WERI-Rb-1 (cell line): ENCODE results near the gene ATP6V0C.
A peak's percentile ranks its signal among the peaks of the same experiment; 100 is the strongest.

Experiments used
- DNase-seq: peaks from one replicate; pipeline ENCODE4 v3.0.0-alpha.2; 2020
- H3K27ac ChIP-seq: fragments of 250-450 bp; sonication (Bioruptor Pico); 2 replicates; pipeline ENCODE4 v1.5.1; 2020; ENCODE audit warnings: mild to moderate bottlenecking, moderate library complexity
- H3K27me3 ChIP-seq: fragments of 250-450 bp; sonication (Bioruptor Pico); 2 replicates; pipeline ENCODE4 v1.5.1; 2021; ENCODE audit warnings: mild to moderate bottlenecking, low read depth, moderate library complexity; ENCODE audit not compliant: insufficient read depth, severe bottlenecking
- H3K36me3 ChIP-seq: fragments of 250-450 bp; sonication (Bioruptor Pico); 2 replicates; pipeline ENCODE4 v1.5.1; 2020; ENCODE audit warnings: mild to moderate bottlenecking, moderate library complexity
- H3K4me3 ChIP-seq: 2 replicates; pipeline ENCODE4 v1.5.1; 2011; ENCODE audit warnings: low read depth, mild to moderate bottlenecking, control low read depth, low read length
- H3K9me3 ChIP-seq: fragments of 250-450 bp; sonication (Bioruptor Pico); 2 replicates; pipeline ENCODE4 v1.5.1; 2021; ENCODE audit warnings: mild to moderate bottlenecking, moderate library complexity; ENCODE audit not compliant: severe bottlenecking
- CTCF ChIP-seq: IDR thresholded peaks from 2 replicates; pipeline ENCODE4 v1.5.1; 2011; ENCODE audit warnings: low read depth, mild to moderate bottlenecking, control low read depth, inconsistent platforms, low read length

The ATP6V0C gene

GRCh38 chr16:2468233-2468724 is 45.5 kb upstream of the ATP6V0C start:
- H3K36me3 ChIP-seq, result peaks cover 25% of the 10 kb centered on the region
- no peaks in the 10 kb centered on the region for H3K27me3 ChIP-seq
- H3K4me3 ChIP-seq, result peak overlapping the region; percentile 83
- no peaks in the 10 kb centered on the region for H3K9me3 ChIP-seq
- TF ChIP-seq CTCF, result no peak
- H3K27ac ChIP-seq, result peak overlapping the region; percentile 100
- no peak for DNase-seq

GRCh38 chr16:2468725-2469398 is 44.9 kb upstream of the ATP6V0C start:
- Histone ChIP-seq H3K4me3 (peak overlapping the region; percentile 83), H3K27me3 (no peaks in the 10 kb centered on the region)

GRCh38 chr16:2469399-2470233 is 44.1 kb upstream of the ATP6V0C start:
- peaks cover 17% of the 10 kb centered on the region for H3K36me3 ChIP-seq
- no peaks in the 10 kb centered on the region for H3K27me3 ChIP-seq
- peak overlapping the region; percentile 83 for H3K4me3 ChIP-seq
- DNase-seq, result peak; percentile 33
- TF ChIP-seq CTCF, result 0 out of 2 replicates have a peak, but pooled peaks have one; percentile 1
- no peaks in the 10 kb centered on the region for H3K9me3 ChIP-seq
- H3K27ac ChIP-seq, result peak overlapping the region; percentile 100

More at GRCh38 chr16:2468725-2469398, 44.9 kb upstream of the ATP6V0C start:
- Histone ChIP-seq H3K36me3 (peaks cover 21% of the 10 kb centered on the region), H3K27ac (peak overlapping the region; percentile 100), H3K9me3 (no peaks in the 10 kb centered on the region)
- TF ChIP-seq CTCF, result no peak
- peak; percentile 98 for DNase-seq

- TF ChIP-seq CTCF, result no peak
- Histone ChIP-seq H3K9me3 (no peaks in the 10 kb centered on the region), H3K36me3 (peaks cover 15% of the 10 kb centered on the region), H3K27ac (peak overlapping the region; percentile 100), H3K4me3 (no peak overlapping the region; the same call in 1 of the 2 replicates), H3K27me3 (no peaks in the 10 kb centered on the region)
- DNase-seq, result no peak
These were observed 43.5 kb upstream of the ATP6V0C start for GRCh38 chr16:2470234-2470601.

- Histone ChIP-seq H3K27me3 (no peaks in the 10 kb centered on the region), H3K27ac (peak overlapping the region; percentile 100), H3K9me3 (no peaks in the 10 kb centered on the region), H3K36me3 (peaks cover 15% of the 10 kb centered on the region), H3K4me3 (peak overlapping the region; percentile 22; the same call in 1 of the 2 replicates)
- peak; percentile 36 for DNase-seq
- no peak for TF ChIP-seq CTCF
These were observed 43.1 kb upstream of the ATP6V0C start for GRCh38 chr16:2470603-2471015.
